NCI-H146 treated with DMSO at 0.1 percent for 48 hours (cell line): ENCODE results near the gene SPECC1L.
"Not testable (repeated sequence)": the region's sequence is repeated elsewhere in the genome, so short reads cannot be mapped to it uniquely, and the experiment has no call there.

Source experiments
- DNase-seq: peaks from one replicate; lab custom pipeline; 2025; ENCODE audit not compliant: unreplicated experiment; lab: John Stamatoyannopoulos, UW

The SPECC1L gene

GRCh38 chr22:24285245-24285644 lies 14.6 kb downstream of the SPECC1L start:
- no peak for DNase-seq

GRCh38 chr22:24287212-24287611 lies 16.6 kb downstream of the SPECC1L start:
- not testable (repeated sequence) for DNase-seq

GRCh38 chr22:24287801-24288200 lies 17.2 kb downstream of the SPECC1L start:
- DNase-seq, result not testable (repeated sequence)

DNA sequence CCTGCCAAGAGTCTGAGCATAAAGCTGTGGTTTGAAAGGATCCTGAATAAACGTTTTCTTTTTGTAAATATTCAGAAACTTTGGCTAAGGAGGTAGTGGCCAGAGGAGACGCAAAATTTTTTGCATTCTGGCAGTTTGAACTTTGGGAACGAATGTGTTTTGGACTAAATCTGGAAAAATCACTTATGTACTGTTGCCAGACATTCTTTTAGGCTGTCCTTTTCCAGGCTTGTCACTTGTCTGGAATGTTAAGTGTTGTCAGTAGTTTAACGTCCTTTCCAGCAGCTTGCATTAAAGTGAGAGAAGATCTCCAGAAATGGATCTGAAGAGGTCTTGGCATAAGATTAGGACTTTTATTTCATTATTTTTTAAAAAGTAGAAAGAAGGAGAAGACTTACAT lies 18.5 kb downstream of the SPECC1L start:
- no peak for DNase-seq

DNA sequence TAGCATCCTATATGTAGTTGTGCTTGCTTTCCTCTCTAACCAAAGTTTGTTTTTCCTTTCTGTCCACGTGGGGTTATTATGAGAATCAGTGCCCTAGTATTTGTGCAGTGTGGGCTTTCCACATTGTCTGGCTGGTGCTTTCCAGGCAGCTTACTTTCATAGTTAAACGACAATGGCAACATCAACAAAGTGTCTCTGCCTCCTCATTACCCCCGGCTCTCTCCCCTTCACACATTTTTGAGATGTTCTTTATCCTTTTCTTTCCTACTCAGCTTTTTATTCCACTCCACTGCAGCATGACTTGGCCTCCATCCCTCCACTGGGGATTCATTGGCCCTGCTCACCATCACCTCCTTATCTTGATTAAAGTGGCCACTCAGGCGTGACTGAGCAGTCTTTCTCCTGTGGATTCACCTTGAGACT lies 19.1 kb downstream of the SPECC1L start:
- DNase-seq, result no peak

- DNase-seq, result no peak
Measured at GRCh38 chr22:24290459-24290858, 19.8 kb downstream of the SPECC1L start.

- DNase-seq, result no peak
Measured at GRCh38 chr22:24291515-24292201, 21.0 kb downstream of the SPECC1L start.

- DNase-seq, result not testable (repeated sequence)
Measured at GRCh38 chr22:24292202-24292830, 21.7 kb downstream of the SPECC1L start.

DNA sequence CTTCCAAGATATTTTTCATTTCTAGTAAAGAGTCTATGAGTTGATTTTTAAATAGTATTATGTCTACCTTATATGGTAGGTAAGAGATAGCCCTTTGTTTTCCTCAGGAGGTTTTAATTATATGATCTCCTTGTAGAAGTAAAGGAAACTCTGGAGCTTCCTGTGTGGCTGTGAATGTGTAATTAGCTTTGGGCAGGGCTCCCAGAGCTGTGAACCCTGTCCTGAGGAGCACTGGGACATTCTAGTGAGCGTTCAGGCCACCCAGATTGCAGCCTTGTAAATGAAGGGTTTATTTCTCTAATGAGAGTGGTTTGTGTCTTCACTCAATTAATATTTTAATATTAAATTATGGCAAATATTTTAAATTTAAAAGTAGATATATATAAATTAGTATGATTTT lies 24.3 kb downstream of the SPECC1L start:
- DNase-seq, result not testable (repeated sequence)

GRCh38 chr22:24298497-24299155 lies 28.0 kb downstream of the SPECC1L start:
- DNase-seq, result not testable (repeated sequence)

GRCh38 chr22:24300522-24300921 lies 29.9 kb downstream of the SPECC1L start:
- DNase-seq, result not testable (repeated sequence)

DNA sequence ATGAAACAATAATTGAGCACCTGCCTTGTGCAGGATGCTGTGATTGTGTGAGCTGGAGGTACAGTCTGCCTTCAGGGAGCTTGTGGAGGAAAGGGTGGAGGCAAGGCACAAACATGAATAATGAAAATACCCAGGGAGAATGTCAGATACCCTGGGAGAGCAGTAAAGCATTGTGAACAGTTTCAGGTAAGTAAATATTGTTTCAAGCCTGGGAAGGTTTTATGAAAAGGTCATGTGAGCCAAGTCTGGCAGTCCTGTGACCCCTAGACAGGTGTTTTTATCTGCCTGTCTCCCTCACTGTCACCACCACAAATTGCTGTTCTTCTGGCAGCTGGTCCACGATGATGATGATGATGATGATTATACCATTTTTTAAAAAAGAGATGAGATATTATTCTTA lies 32.0 kb downstream of the SPECC1L start:
- DNase-seq, result peak; percentile 72

GRCh38 chr22:24303007-24303406 lies 32.4 kb downstream of the SPECC1L start:
- no peak for DNase-seq

DNA sequence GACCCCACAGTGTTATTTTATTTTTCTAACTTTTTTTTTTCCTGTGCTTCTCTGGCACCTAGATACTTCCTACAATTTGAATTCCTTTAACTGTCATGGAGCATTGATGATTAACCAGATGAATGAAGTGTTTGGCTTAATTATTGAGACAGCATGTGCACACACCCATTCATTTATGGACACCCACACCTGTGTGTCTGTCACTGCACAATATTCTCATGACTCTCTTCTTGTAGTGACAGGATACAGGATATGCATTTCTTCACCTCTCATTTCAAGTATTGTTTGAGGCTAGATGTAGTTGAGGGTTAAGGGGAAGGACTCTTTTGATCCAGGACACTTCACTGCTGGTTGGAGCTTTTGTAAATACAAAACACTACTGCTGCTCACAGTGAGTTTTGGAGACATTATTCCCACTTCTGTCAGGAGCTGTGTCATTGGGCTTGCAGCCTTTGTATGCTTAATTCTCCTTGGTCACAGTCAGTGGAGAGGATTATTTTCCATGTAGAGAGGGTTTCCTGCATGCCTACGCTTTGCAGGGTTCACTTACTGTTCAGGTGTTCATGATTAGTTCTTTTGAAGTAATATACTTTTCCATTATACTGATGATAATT lies 33.5 kb downstream of the SPECC1L start:
- no peak for DNase-seq

DNA sequence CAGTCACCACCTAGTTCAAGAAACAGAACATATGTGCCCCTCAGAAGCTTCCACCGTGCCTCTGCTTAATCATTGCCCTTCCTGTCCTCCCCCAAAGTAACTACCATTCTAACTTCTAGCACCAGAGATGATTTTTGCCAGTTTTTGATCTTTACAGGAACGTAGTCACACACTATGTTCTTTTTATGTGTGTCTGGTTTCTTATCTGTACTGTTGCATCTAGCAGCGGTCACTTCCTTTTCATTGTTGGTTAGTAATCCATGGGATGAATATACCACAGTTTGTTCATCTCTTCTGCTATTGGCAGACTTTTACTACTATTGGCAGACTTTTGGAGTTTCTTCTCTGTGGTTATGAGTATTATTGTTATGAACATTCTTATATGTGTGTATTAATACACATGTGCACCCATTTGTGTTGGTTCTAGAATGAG lies 34.6 kb downstream of the SPECC1L start:
- DNase-seq, result no peak

DNA sequence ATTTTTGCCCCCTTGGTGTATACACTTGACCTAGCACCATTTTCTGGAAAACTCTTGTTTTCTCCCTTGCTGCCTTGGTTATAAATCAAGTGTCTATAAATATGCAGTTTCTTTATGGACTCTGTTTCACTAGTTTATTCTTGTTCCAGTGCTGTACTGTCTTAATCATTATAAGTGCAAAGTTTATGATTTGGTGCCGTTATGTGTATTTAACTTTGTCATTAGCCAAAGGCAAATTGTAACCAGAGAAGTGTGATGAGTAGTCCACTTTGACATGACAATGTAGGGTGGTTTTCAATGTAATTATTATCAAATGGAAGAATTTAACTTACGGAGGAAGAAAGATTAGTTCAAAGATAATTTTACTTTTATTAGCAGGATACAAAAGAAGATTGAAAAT lies 40.3 kb downstream of the SPECC1L start:
- no peak for DNase-seq

- no peak for DNase-seq
Measured at GRCh38 chr22:24315367-24315966, 44.8 kb downstream of the SPECC1L start.

GRCh38 chr22:24316264-24316663 lies 45.6 kb downstream of the SPECC1L start:
- not testable (repeated sequence) for DNase-seq

DNA sequence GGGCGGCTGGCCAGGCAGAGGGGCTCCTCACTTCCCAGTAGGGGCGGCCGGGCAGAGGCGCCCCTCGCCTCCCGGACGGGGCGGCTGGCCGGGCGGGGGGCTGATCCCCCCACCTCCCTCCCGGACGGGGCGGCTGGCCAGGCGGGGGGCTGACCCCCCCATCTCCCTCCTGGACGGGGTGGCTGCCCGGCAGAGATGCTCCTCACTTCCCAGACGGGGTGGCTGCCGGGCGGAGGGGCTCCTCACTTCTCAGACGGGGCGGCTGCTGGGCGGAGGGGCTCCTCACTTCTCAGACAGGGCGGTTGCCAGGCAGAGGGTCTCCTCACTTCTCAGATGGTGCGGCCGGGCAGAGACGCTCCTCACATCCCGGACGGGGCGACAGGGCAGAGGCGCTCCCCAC lies 46.9 kb downstream of the SPECC1L start:
- DNase-seq, result not testable (repeated sequence)

GRCh38 chr22:24319451-24319850 lies 48.8 kb downstream of the SPECC1L start:
- DNase-seq, result no peak

GRCh38 chr22:24321999-24322398 lies 51.4 kb downstream of the SPECC1L start:
- no peak for DNase-seq
